ENCODE results near the gene EPAS1.

The EPAS1 gene

DNA sequence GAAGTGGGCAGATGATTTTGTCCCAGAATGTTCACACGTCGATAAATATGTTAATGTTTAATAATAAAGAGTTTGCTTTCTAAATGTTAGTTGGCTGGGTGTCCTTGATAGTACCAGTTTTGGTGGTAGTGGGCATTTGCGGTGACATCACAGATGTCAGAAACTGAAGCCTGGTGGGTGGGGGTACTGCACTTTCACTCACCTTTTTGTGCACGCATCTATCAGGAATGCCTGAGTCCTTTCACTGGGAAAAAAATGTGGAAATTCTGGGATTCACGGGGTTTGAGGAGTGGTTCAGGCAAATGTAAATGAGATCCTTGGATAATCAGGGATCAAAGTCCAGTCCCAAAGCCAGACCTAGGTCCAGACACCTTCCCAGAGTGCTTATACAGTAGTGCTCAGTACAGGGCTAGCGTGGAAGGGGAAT is 3.2 kb downstream of the EPAS1 start:
- no peak for DNase-seq (ENCODE audit: low read depth in 2 of 2)

DNA sequence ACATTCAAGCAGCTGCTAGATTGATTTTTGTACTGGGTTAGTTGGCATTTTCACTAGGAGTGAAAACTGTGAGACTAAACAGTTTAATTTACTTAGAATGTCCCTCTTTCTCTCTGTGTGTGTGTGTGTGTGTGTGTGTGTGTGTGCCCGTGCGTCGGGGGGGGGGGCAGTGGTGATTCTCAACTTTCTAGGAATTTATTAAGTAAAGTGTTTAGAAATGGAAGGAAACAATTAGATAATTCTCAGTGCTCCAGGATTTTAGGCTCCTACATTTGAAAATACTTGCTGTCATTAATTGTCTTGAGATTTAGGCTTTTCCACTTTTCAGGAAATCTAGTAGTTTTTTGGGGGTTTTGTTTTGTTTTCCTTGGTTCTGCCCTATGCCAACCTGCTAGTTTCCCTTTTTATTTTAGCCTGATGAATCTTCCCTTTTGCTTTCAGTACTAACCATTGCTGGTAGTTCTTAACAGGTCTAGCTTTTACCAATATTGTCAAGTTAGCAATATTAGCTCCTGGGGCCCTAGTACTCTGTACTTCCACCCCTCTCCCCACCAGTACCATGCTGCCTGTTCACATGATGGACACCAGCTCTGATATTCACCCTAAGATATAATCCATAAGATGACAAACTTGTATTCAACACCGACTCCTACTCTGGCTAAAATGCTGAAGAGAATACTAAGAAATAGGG is 4.9 kb downstream of the EPAS1 start:
- no peak for DNase-seq (ENCODE audit: low read depth in 2 of 2)

GRCh38 chr2:46303233-46303632 is 6.0 kb downstream of the EPAS1 start:
- DNase-seq (ENCODE audit: low read depth in 2 of 2), result no peak

DNA sequence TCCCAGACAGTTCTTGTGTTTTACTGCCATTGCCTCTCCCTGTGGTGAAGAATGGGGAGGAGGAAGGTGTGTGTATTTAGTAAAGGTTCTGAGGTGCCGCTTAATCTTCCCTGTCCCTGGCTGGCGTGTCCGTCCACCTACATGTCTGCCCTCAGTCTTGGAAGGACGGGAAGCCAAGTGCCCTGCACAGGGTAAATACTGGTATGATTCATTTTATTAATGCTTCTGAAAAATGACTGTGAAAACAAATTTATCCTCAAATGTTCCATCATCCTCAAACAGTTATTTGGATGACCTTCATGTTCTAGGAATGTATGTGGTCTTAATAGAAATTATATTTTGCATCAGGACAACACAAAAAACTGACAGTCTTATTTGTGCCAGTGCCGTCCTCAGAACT is 6.6 kb downstream of the EPAS1 start:
- DNase-seq (ENCODE audit: low read depth in 2 of 2), result no peak

DNA sequence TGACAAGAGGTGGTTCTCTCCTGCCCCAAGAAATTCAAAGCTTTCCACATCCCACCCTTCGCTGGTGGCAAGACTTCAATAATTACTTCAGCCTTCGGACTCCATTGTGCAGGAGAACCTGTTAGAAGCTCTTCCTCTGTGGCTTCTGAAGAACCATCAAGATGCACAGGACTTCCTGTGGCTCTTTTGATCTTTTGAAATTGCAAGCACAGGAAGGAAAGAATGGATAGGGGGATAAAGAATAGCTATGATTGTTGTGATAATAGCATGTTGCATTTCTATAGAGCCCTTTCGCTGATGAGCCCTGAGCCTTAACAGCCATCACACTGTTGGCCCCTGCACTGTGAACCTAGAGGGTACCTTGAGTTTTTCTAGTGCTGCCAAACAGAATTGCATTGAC is 7.4 kb downstream of the EPAS1 start:
- DNase-seq (ENCODE audit: low read depth in 2 of 2), result no peak

GRCh38 chr2:46305187-46305586 is 8.0 kb downstream of the EPAS1 start:
- DNase-seq (ENCODE audit: low read depth in 2 of 2), result no peak

- no peak for DNase-seq (ENCODE audit: low read depth in 2 of 2)
These were observed 8.6 kb downstream of the EPAS1 start for GRCh38 chr2:46305767-46306166.

DNA sequence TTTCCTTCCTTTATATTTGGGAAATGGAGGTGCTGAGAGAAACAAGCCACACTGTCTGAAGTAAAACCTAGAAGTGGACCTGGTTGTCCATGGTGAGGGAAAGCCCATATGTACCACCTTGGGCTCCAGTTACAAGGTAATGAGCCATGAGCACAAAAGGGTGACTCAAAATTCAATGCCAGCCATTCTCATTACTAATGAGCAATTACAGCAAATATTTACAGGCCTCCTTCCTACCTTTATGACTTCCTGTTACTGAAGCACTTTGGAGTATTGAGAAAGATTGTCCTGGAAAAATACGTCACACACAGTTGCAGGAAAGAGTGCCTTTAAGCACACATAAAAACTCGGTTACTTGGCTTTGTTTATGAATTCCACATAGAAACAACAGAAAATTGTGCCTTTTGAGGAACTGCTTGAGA is 9.1 kb downstream of the EPAS1 start:
- no peak for DNase-seq (ENCODE audit: low read depth in 2 of 2)

DNA sequence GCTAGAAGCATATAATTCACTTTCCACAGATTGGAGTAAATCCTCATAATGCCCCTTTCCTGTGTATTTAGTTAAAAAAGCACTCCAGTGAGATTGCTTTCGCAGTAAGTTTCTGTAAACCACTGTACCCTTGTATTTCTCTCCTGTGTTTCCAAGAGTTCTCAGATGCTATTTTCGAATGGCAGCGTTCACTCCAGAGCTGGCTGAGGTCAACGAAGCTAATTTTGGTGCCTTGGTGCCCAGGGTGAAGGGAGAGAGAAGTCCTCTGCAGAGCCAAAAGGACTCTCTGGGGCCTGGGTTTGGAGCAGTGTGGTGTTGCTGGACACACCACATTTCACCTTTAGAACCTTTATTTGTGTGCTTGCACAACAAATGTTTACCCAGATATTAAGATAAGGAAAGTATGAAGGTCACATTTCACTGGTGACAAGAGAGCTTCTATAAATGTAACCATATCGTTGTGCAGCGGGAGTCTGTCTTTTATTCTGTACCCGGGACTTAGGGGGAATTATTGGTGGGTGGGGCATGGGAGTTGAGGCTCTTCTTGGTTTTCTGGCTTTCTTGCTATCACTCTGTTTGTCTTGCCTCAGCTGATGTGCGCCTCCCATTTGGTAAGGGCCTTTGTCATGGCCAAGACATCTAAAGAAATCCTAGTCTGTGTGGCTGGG is 9.9 kb downstream of the EPAS1 start:
- no peak for DNase-seq (ENCODE audit: low read depth in 2 of 2)

GRCh38 chr2:46308081-46308480 is 10.9 kb downstream of the EPAS1 start:
- no peak for DNase-seq (ENCODE audit: low read depth in 2 of 2)

DNA sequence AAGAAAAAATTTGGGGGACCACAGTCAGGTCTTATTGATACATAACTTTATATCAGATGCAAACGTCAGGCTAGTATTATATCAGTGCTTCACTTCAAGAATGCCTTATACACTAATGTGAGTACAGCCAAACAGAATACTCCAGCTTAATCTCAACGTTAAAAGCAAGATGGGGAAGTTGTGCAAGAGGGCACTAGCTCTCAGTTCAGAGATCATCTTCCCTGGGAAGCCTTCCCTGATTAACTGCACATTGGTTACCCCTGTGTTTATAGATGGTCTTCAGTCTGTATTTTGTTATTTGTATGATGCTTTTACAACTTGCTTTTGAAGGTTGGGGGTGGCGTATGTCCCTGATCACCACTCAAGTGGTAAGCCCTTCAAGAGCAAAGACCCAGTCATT is 11.4 kb downstream of the EPAS1 start:
- DNase-seq (ENCODE audit: low read depth in 2 of 2), result no peak

DNA sequence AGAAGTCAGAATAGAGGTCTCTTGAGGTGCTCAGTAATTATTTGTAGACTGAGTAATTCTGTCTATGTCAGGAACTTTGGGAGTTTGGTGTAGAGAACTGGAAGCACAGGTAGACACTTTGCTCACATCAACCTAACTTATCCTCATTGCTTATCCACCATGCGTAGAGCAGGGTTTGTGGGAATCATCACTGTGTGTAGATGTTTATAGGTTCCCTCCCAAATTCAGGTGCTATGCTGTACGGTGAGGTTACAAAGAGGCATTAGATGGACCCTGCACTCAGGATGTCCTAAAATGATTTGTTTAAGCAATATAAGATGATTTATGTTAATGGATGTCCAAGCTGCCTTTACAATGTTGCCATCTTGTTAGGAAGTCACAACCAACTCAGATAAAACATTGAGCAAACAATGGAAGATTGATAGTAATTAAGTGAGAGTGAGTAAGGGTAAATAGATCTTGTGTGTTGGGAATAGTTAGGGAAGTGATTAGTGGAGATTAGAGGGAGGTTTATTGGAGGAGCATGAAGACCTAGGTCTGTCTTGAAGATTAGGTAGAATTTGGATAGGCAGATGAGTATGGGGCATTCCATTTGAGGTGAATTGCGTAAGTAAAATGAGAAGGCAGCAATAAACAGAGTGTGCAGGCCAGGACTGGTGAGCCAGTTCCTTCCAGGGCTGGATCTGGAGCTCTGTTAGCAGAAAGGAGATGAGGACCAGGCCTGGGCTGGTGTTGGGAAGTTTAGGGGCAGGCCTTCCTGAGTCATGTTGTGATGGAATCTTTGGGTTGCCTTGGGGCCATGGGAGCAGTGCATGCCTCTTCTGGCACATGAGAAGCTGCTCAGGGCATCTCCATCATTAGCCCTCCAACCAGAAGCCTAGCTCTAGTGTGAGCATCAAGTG is 12.1 kb downstream of the EPAS1 start:
- DNase-seq (ENCODE audit: low read depth in 2 of 2), result no peak

- no peak for DNase-seq (ENCODE audit: low read depth in 2 of 2)
These were observed 13.2 kb downstream of the EPAS1 start for GRCh38 chr2:46310446-46310845.

GRCh38 chr2:46311651-46312223 is 14.5 kb downstream of the EPAS1 start:
- DNase-seq (ENCODE audit: low read depth in 2 of 2), result no peak

DNA sequence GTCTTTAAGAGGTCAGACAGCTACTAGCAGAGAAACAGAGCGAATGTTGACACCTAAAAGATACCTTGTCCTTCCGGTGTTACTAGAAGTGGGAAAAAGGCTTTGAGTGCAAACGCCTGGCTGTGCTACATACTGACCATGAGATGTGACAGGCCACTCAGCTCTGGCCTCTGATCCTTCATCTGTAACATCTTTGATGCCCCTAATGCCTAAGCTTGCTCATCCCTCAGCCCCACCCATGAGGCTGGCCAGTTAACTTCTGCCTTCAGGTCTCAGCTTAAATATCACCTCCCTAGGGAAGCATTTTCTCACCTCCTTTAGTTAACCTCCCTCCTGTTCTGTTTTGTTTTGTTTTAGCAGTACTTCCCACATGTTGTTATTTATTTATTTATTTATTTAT is 15.9 kb downstream of the EPAS1 start:
- no peak for DNase-seq (ENCODE audit: low read depth in 2 of 2)

GRCh38 chr2:46314065-46314835 is 17.0 kb downstream of the EPAS1 start:
- DNase-seq (ENCODE audit: low read depth in 2 of 2), result no peak

DNA sequence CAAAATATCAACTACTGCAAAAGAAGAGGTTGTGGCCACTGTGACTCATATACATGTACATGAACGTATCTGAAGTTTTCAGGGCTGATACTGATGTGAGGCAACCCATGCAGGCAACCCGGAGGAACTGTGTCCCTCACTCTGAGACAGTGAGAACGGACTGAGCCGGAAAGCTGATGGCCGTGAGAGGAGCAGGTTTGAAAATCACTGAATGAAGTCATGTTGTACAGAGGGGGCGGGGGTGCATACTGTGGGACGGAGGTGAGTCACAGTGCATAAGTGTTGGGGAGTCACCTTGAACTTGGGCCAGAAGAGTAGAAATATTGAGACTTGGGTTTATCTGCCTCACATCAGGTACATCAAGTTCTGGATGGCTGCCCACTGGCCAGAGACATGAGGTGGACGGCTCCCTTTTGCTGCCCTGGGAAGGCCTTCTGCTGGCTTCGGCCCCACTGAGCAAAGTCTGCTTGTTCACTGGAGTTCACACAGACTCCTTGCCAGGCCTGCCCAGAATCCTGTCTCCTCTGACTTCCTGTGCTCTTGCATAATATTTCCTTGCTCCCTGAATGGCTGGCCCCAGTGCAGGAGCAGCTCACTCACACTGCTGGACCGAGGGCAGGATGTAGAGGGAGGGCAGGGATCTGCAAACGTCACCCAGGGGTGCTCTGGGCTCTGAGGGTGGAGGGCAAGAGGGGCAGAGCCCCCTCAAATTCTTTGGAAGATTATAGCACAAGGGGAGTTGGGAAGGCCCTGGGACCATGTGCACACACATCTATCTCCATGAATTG is 18.1 kb downstream of the EPAS1 start:
- no peak for DNase-seq (ENCODE audit: low read depth in 2 of 2)

DNA sequence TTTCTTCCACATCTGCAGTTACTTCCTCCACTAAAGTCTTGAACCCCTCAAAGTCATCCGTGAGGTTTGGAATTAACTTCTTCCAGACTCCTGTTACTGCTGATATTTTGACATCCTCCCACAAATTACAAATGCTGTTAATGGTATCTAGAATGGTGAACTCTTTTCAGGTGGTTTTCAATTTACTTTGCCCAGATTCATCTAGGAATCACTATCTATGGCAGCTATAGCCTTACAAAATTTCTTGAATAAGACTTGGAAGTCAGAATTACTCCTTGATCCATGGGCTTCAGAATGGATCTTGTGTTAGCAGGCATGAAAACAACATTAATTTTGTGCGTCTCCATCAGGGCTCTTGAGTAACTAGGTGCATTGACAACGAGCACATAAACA is 19.9 kb downstream of the EPAS1 start:
- no peak for DNase-seq (ENCODE audit: low read depth in 2 of 2)

GRCh38 chr2:46318579-46319460 is 21.6 kb downstream of the EPAS1 start:
- no peak for DNase-seq (ENCODE audit: low read depth in 2 of 2)

- DNase-seq (ENCODE audit: low read depth in 2 of 2), result no peak
These were observed 22.5 kb downstream of the EPAS1 start for GRCh38 chr2:46319711-46320110.
